Fibroblast of skin of back (primary cell): ENCODE data around the gene SCAF8.

Experiments used
- DNase-seq: peaks from one replicate; pipeline ENCODE4 v3.0.0-alpha.2; 2013

Gene SCAF8

GRCh38 chr6:154840363-154840762 is 107.1 kb downstream of the SCAF8 start:
- DNase-seq: no peak

- DNase-seq: no peak
Measured at GRCh38 chr6:154841109-154841508, 107.9 kb downstream of the SCAF8 start.

- no peak for DNase-seq
Measured at GRCh38 chr6:154842833-154843232, 109.6 kb downstream of the SCAF8 start.

- DNase-seq: no peak
Measured at GRCh38 chr6:154847318-154847717, 114.1 kb downstream of the SCAF8 start.

- DNase-seq: no peak
Measured at GRCh38 chr6:154848580-154848979, 115.4 kb downstream of the SCAF8 start.

GRCh38 chr6:154849475-154849874 is 116.3 kb downstream of the SCAF8 start:
- no peak for DNase-seq

GRCh38 chr6:154852687-154853086 is 119.5 kb downstream of the SCAF8 start:
- DNase-seq: no peak

GRCh38 chr6:154857529-154857928 is 124.3 kb downstream of the SCAF8 start:
- DNase-seq: no peak

GRCh38 chr6:154861825-154862224 is 128.6 kb downstream of the SCAF8 start:
- DNase-seq: no peak

- DNase-seq: no peak
Measured at GRCh38 chr6:154862536-154862935, 129.3 kb downstream of the SCAF8 start.

GRCh38 chr6:154864066-154864430 is 130.8 kb downstream of the SCAF8 start:
- no peak for DNase-seq

GRCh38 chr6:154865291-154865690 is 132.1 kb downstream of the SCAF8 start:
- DNase-seq: peak; percentile 82

GRCh38 chr6:154868143-154868594 is 135.0 kb downstream of the SCAF8 start:
- DNase-seq: peak; percentile 72

- DNase-seq: no peak
Measured at GRCh38 chr6:154872542-154873114, 139.4 kb downstream of the SCAF8 start.

GRCh38 chr6:154873546-154873945 is 140.3 kb downstream of the SCAF8 start:
- no peak for DNase-seq

- no peak for DNase-seq
Measured at GRCh38 chr6:154874773-154875592, 141.8 kb downstream of the SCAF8 start.

GRCh38 chr6:154876486-154877280 is 143.5 kb downstream of the SCAF8 start:
- DNase-seq: no peak

GRCh38 chr6:154878871-154879491 is 145.8 kb downstream of the SCAF8 start:
- DNase-seq: peak; percentile 24

GRCh38 chr6:154882107-154882506 is 148.9 kb downstream of the SCAF8 start:
- no peak for DNase-seq
